Suprapubic skin (tissue), 4 donors: ENCODE data around the gene VAMP4. TPM values are rescaled to one million over a fixed set of nuclear protein-coding genes. Genes with fewer than 3 reads are reported as not detected.

Source experiments
- DNase-seq, 2 donors: peaks; one replicate each; pipeline ENCODE4 v3.0.0-alpha.2; 2019; ENCODE audit warnings: low spot score in 2 of 2
- H3K27ac ChIP-seq: fragments of 200-600 bp; sonication (generic); one replicate; pipeline ENCODE4 v1.5.1; 2019
- H3K27me3 ChIP-seq: fragments of 200-600 bp; sonication (generic); one replicate; pipeline ENCODE4 v1.5.1; 2019
- H3K36me3 ChIP-seq: fragments of 200-600 bp; sonication (generic); one replicate; pipeline ENCODE4 v1.5.1; 2019
- H3K4me1 ChIP-seq: fragments of 200-600 bp; sonication (generic); one replicate; pipeline ENCODE4 v1.5.1; 2019
- H3K4me3 ChIP-seq: fragments of 200-600 bp; sonication (generic); one replicate; pipeline ENCODE4 v1.5.1; 2019; ENCODE audit warnings: mild to moderate bottlenecking
- H3K9me3 ChIP-seq: fragments of 200-600 bp; sonication (generic); one replicate; pipeline ENCODE4 v1.5.1; 2019
- CTCF ChIP-seq, 2 donors: fragments of 200-600 bp in 1 of 2; fragments of 450-650 bp in 1 of 2; sonication (generic) in 1 of 2; IDR thresholded peaks; one replicate each; pipeline ENCODE4 v1.5.1; 2016 to 2019; ENCODE audit warnings: antibody characterized with exemption in 2 of 2, mild to moderate bottlenecking in 1 of 2, moderate library complexity in 1 of 2
- EP300 ChIP-seq: sonication (generic); formaldehyde crosslinking; IDR thresholded peaks from one replicate; pipeline ENCODE4 v1.6.1; 2017; ENCODE audit warnings: antibody characterized with exemption
- POLR2A ChIP-seq, 2 donors: fragments of 450-650 bp; IDR thresholded peaks; one replicate each; pipeline ENCODE4 v1.6.1; 2017; ENCODE audit warnings: antibody characterized with exemption in 2 of 2, mild to moderate bottlenecking in 2 of 2, moderate library complexity in 2 of 2
- POLR2AphosphoS5 ChIP-seq, 3 donors: sonication (generic); formaldehyde crosslinking; IDR thresholded peaks; one replicate each; pipeline ENCODE4 v1.6.1; 2017; ENCODE audit warnings: antibody characterized with exemption in 3 of 3
- WGBS: methylation state at CpG from one replicate; pipeline ENCODE4 v1.1.5; 2018; 5-methylcytosine and 5-hydroxymethylcytosine counted together
- total RNA-seq, 4 donors: library from RNA; depleted of rRNA; stranded (reverse); fragments of >200 nt; gene quantifications; one replicate each; pipeline ENCODE4 v1.1.0, GENCODE V29; 2016

VAMP4 gene
- total RNA-seq, 4 donors from 2014 or later, result 9.3 to 23.3 (median 10.7) TPM

GRCh38 chr1:171748651-171749050 lies 6.8 kb upstream of the VAMP4 start:
- no peaks in the 10 kb centered on the region for H3K27me3 ChIP-seq
- 57% methylated on average over 3 of the region's 3 CpGs for WGBS
- H3K9me3 ChIP-seq, result no peaks in the 10 kb centered on the region
- H3K4me3 ChIP-seq, result no peak overlapping the region
- no peaks in the 10 kb centered on the region for H3K36me3 ChIP-seq
- TF ChIP-seq POLR2A (IDR thresholded peaks at IDR 0.05) (no peak), CTCF (IDR thresholded peaks at IDR 0.05) (no peak), EP300 (no peak), POLR2AphosphoS5 (IDR thresholded peaks at IDR 0.05) (no peak)
- peaks cover 6% of the 10 kb centered on the region for H3K4me1 ChIP-seq
- no peak for DNase-seq
- H3K27ac ChIP-seq, result no peak overlapping the region

- no peak overlapping the region for H3K27ac ChIP-seq
- H3K9me3 ChIP-seq, result no peaks in the 10 kb centered on the region
- no peaks in the 10 kb centered on the region for H3K27me3 ChIP-seq
- peaks cover 28% of the 10 kb centered on the region for H3K4me1 ChIP-seq
- WGBS, result 98% methylated on average over 8 of the region's 8 CpGs
- DNase-seq, result no peak
- TF ChIP-seq EP300, result no peak
- no peak for TF ChIP-seq POLR2AphosphoS5 (IDR thresholded peaks at IDR 0.05)
- no peak overlapping the region for H3K4me3 ChIP-seq
- no peaks in the 10 kb centered on the region for H3K36me3 ChIP-seq
These were observed 3.1 kb upstream of the VAMP4 start for GRCh38 chr1:171744986-171745385.

GRCh38 chr1:171743081-171743870 lies 1.4 kb upstream of the VAMP4 start:
- H3K27ac ChIP-seq, result peak overlapping the region; percentile 98
- no peaks in the 10 kb centered on the region for H3K27me3 ChIP-seq
- peaks cover 35% of the 10 kb centered on the region for H3K4me1 ChIP-seq
- no peak for DNase-seq
- H3K9me3 ChIP-seq, result no peaks in the 10 kb centered on the region
- peak overlapping the region; percentile 89 for H3K4me3 ChIP-seq
- no peaks in the 10 kb centered on the region for H3K36me3 ChIP-seq
- TF ChIP-seq EP300 (no peak), POLR2A (IDR thresholded peaks at IDR 0.05) (peak in 1 of 2 donors; percentile 14)
- WGBS, result 9% methylated on average over 8 of the region's 8 CpGs

GRCh38 chr1:171742577-171742922 lies 685 bp upstream of the VAMP4 start:
- H3K27ac ChIP-seq, result peak overlapping the region; percentile 98
- TF ChIP-seq CTCF (IDR thresholded peaks at IDR 0.05) (no peak), POLR2A (IDR thresholded peaks at IDR 0.05) (no peak), POLR2AphosphoS5 (IDR thresholded peaks at IDR 0.05) (no peak), EP300 (no peak)
- H3K9me3 ChIP-seq, result no peaks in the 10 kb centered on the region
- peaks cover 35% of the 10 kb centered on the region for H3K4me1 ChIP-seq
- peak overlapping the region; percentile 89 for H3K4me3 ChIP-seq
- DNase-seq, result peak; percentile 74 to 81
- no peaks in the 10 kb centered on the region for H3K27me3 ChIP-seq
- WGBS, result under 1% methylated on average over 14 of the region's 14 CpGs
- H3K36me3 ChIP-seq, result no peaks in the 10 kb centered on the region

- peak overlapping the region; percentile 89 for H3K4me3 ChIP-seq
These were observed 636 bp downstream of the VAMP4 start for GRCh38 chr1:171740987-171741871.

More at GRCh38 chr1:171740987-171741871, 636 bp downstream of the VAMP4 start:
- peaks cover 35% of the 10 kb centered on the region for H3K4me1 ChIP-seq
- H3K27ac ChIP-seq, result peak overlapping the region; percentile 98
- H3K9me3 ChIP-seq, result no peaks in the 10 kb centered on the region
- H3K36me3 ChIP-seq, result peaks cover 8% of the 10 kb centered on the region
- H3K27me3 ChIP-seq, result no peaks in the 10 kb centered on the region
- peak; percentile 73 to 80 for DNase-seq
- WGBS, result under 1% methylated on average over 28 of the region's 28 CpGs
- TF ChIP-seq POLR2AphosphoS5 (IDR thresholded peaks at IDR 0.05), result no peak
- no peak for TF ChIP-seq EP300
- no peak for TF ChIP-seq CTCF (IDR thresholded peaks at IDR 0.05)
- no peak for TF ChIP-seq POLR2A (IDR thresholded peaks at IDR 0.05)
